ENCODE data around the gene CTNNAL1. TPM values are rescaled to one million over a fixed set of nuclear protein-coding genes. Genes with fewer than 3 reads are reported as not detected.
"Not testable (repeated sequence)": the region's sequence is repeated elsewhere in the genome, so short reads cannot be mapped to it uniquely, and the experiment has no call there.

CTNNAL1 gene, protein sequence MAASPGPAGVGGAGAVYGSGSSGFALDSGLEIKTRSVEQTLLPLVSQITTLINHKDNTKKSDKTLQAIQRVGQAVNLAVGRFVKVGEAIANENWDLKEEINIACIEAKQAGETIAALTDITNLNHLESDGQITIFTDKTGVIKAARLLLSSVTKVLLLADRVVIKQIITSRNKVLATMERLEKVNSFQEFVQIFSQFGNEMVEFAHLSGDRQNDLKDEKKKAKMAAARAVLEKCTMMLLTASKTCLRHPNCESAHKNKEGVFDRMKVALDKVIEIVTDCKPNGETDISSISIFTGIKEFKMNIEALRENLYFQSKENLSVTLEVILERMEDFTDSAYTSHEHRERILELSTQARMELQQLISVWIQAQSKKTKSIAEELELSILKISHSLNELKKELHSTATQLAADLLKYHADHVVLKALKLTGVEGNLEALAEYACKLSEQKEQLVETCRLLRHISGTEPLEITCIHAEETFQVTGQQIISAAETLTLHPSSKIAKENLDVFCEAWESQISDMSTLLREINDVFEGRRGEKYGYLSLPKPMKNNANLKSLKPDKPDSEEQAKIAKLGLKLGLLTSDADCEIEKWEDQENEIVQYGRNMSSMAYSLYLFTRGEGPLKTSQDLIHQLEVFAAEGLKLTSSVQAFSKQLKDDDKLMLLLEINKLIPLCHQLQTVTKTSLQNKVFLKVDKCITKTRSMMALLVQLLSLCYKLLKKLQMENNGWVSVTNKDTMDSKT
- total RNA-seq = 100 to 1,000 TPM in 1 of 4 donors, 10 to 100 TPM in 3; 66.3 to 111 (median 83.1) TPM

DNA sequence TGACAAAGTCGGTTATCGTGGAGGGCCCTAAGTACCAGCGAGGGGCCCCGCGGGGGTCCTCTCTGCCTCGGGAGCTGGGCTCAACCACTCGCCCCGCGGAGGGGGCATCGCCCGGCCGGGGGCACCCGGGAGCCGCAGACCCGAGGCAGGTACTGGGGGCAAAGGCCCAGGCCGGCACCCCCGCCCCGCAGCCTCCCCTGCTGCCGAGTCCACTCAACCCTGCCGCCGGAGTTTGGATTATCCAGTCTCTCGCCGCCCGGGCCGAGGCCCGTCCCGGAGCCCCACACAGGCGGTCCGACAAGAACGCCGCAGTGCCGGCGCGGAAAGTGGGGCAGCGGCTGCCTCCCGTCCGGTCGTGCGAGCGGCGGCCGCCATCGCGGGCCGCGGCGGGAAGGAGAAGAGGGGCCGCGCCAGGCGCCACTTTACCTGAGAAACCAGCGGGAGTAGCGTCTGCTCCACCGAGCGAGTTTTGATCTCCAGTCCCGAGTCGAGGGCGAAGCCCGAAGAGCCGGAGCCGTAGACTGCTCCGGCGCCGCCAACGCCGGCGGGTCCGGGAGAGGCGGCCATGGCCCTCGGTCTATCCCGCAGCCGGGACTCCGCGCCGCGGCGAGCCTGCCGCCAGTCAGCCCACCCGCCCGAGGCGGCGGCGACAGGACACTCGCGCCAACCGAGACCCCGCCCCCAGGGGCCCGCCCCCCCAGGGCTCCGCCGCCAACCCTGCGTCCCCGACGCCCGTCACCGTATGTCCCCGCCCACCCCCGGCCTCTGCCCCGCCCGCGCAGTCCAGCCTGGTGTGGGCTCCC is at the start of gene CTNNAL1:
TSS of gene CTNNAL1 (minus strand) at position 624 of the 803 bp plus-strand sequence. CDS start at position 567, 57 bp downstream.
- Histone ChIP-seq H3K4me3 (peak within 1 kb of the TSS; percentile 65 to 86), H3K36me3 (no peaks in the 10 kb centered on the region), H3K27me3 (no peaks in the 10 kb centered on the region), H3K27ac (peak within 1 kb of the TSS; percentile 95 to 97 (median 96)), H3K9me3 (no peaks in the 10 kb centered on the region), H3K4me1 (peaks cover 14 to 52% (median 15%) of the 10 kb centered on the region in 3 donors)
- WGBS, 2 donors (ENCODE audit: low coverage in 1 of 2) = no CpG with 5 or more reads among the region's 99 CpGs
- TF ChIP-seq, protein P1, sequence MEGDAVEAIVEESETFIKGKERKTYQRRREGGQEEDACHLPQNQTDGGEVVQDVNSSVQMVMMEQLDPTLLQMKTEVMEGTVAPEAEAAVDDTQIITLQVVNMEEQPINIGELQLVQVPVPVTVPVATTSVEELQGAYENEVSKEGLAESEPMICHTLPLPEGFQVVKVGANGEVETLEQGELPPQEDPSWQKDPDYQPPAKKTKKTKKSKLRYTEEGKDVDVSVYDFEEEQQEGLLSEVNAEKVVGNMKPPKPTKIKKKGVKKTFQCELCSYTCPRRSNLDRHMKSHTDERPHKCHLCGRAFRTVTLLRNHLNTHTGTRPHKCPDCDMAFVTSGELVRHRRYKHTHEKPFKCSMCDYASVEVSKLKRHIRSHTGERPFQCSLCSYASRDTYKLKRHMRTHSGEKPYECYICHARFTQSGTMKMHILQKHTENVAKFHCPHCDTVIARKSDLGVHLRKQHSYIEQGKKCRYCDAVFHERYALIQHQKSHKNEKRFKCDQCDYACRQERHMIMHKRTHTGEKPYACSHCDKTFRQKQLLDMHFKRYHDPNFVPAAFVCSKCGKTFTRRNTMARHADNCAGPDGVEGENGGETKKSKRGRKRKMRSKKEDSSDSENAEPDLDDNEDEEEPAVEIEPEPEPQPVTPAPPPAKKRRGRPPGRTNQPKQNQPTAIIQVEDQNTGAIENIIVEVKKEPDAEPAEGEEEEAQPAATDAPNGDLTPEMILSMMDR (IDR thresholded peaks at IDR 0.05) = no peak
- TF ChIP-seq POLR2AphosphoS5 (IDR thresholded peaks at IDR 0.05) (peak; percentile 89), EP300 (IDR thresholded peaks at IDR 0.05) (no peak), POLR2A (IDR thresholded peaks at IDR 0.05) (peak; percentile 86 to 89)
- peak; percentile 95 for ATAC-seq

DNA sequence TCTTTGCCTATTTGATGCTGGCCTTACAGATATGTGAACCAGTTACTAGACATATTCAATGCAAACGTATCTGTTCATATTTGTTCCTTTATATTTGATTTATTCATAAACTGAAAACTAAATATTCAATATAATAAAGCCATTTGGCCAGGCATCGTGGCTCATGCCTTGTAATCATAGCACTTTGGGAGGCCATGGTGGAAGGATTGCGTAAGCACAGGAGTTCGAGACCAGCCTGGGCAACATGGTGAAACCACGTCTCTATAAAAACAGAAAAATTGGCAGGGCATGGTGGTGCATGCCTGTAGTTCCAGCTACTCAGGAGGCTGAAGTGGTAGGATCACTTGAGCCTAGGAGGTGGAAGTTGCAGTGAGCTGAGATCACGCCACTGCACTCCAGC is 49.2 kb upstream of the CTNNAL1 start:
- peaks cover 0 to 98% of the 10 kb centered on the region in 2 donors for H3K36me3 ChIP-seq
- no peak for TF ChIP-seq POLR2A (IDR thresholded peaks at IDR 0.05)
- no peak overlapping the region for H3K4me3 ChIP-seq
- no peak for ATAC-seq
- H3K27me3 ChIP-seq = no peaks in the 10 kb centered on the region
- WGBS, 2 donors (ENCODE audit: low coverage in 1 of 2) = 90 to 93% methylated on average over 6 of the region's 6 CpGs
- H3K9me3 ChIP-seq = no peaks in the 10 kb centered on the region
- no peak overlapping the region for H3K27ac ChIP-seq
- H3K4me1 ChIP-seq = no peaks in the 10 kb centered on the region

DNA sequence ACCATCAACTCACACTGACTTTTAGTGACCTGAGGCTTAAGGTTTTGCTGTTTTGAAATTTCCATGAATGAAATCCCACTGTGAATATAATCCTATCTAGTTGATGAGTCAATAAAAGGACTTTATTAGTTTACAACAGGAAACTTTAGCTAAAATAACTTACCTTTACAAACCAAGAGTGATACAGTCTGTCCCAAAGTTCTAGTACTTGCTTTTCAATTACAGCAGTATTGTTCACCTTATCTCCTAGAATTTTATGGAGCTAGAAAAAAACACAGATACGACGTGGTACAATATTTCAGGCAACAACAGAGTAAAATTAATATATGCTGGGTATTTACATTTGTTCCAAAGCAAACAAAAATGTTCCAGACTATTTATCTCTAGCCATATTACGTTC is 46.9 kb upstream of the CTNNAL1 start:
- TF ChIP-seq POLR2A (IDR thresholded peaks at IDR 0.05) (no peak), EP300 (IDR thresholded peaks at IDR 0.05) (no peak), POLR2AphosphoS5 (IDR thresholded peaks at IDR 0.05) (no peak)
- TF ChIP-seq, protein P1 (IDR thresholded peaks at IDR 0.05) = no peak
- Histone ChIP-seq H3K27ac (no peak overlapping the region), H3K27me3 (no peaks in the 10 kb centered on the region), H3K9me3 (no peaks in the 10 kb centered on the region), H3K4me3 (no peak overlapping the region), H3K36me3 (peaks cover 0 to 100% of the 10 kb centered on the region in 2 donors), H3K4me1 (no peaks in the 10 kb centered on the region)
- 56 to 71% methylated on average over 3 of the region's 3 CpGs for WGBS, 2 donors (ENCODE audit: low coverage in 1 of 2)
- ATAC-seq = no peak

DNA sequence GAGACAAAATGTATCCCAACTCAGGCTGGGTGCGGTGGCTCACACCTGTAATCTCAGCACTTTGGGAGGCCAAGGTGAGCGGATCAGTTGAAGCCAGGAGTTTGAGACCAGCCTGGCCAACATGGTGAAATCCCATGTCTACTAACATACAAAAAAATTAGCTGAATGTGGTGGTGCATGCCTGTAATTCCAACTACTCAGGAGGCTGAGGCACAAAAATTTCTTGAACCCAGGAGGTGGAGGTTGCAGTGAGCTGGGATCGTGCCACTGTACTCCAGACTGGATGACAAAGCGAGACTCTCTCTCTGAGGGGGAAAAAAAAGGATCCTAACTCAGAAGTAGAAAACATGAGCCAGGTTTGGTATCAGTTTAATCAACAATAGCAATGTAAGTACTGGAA is 39.8 kb upstream of the CTNNAL1 start:
- H3K27me3 ChIP-seq, H3K9me3 ChIP-seq, H3K4me3 ChIP-seq, H3K4me1 ChIP-seq, H3K27ac ChIP-seq, ATAC-seq: not testable (repeated sequence)
- WGBS, 2 donors (ENCODE audit: low coverage in 1 of 2) = 93 to 100% methylated on average over 3 to 4 of the region's 4 CpGs
- H3K36me3 ChIP-seq = peaks cover 0 to 97% of the 10 kb centered on the region in 2 donors

DNA sequence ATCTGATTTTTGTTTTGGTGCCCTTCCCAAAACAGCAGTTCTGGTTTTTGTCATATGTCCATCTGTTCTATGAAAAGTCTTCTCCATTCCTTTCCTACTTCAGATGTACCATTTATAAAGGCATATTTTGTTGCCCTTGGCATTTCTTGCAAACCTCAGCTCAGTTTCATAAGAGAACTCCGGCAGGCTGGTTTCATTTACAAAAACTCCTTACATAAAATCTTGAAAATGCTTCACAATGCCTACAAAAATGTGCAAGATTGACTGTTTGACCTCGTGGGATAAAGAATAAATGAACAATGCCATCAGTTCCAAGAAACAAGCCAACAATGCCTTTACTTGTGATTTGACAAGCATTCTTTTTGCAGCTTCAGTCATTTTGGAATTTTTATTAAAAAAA is 39.1 kb upstream of the CTNNAL1 start:
- no peaks in the 10 kb centered on the region for H3K4me1 ChIP-seq
- no peaks in the 10 kb centered on the region for H3K27me3 ChIP-seq
- TF ChIP-seq POLR2A (IDR thresholded peaks at IDR 0.05) (no peak), EP300 (IDR thresholded peaks at IDR 0.05) (no peak), POLR2AphosphoS5 (IDR thresholded peaks at IDR 0.05) (no peak)
- TF ChIP-seq, protein P1 (IDR thresholded peaks at IDR 0.05) = no peak
- H3K27ac ChIP-seq = no peak overlapping the region
- 70 to 75% methylated on average over 1 to 2 of the region's 2 CpGs for WGBS, 2 donors (ENCODE audit: low coverage in 1 of 2)
- no peak overlapping the region for H3K4me3 ChIP-seq
- peaks cover 0 to 97% of the 10 kb centered on the region in 2 donors for H3K36me3 ChIP-seq
- no peak for ATAC-seq
- no peaks in the 10 kb centered on the region for H3K9me3 ChIP-seq
